Gastrocnemius medialis (tissue), 4 donors: ENCODE data around the gene CAPZB.

Experiments
- POLR2A ChIP-seq, 2 donors: fragments of 450-650 bp; IDR thresholded peaks; one replicate each; pipeline ENCODE4 v1.6.1; 2017; ENCODE audit warnings: antibody characterized with exemption in 2 of 2, mild to moderate bottlenecking in 2 of 2, moderate library complexity in 2 of 2
- TF ChIP-seq, protein P1 (sequence below), 5 experiments: fragments of 450-650 bp in 3 of 5; fragments of 200-600 bp in 2 of 5; sonication (generic) in 2 of 5; IDR thresholded peaks in 4 of 5; conservative IDR thresholded peaks in 1 of 5; 1 replicate in 4 of 5; 2 replicates in 1 of 5; pipeline ENCODE4 v1.5.1; 2016 to 2019; ENCODE audit warnings: antibody characterized with exemption in 5 of 5, mild to moderate bottlenecking in 3 of 5, moderate library complexity in 3 of 5

DNA sequence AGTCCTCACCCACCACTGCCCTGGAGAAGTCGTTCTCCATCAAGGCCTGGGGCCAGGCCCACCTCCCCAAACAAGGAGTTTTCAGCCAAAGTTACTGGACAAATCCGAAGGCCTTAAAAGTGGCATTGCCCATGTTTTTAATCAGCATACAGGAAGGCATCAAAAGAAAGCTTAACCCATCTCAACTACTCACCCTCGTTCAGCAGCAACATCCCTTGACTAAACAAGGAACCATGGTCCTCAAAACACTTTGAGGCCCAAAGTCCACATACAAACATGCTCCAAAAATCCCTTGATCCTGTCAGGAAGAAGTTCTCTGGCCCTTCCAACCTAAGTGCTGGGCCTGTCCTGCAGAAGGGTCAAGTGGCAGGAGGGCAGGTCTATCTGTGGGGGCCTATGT, 1.6 kb downstream of the CAPZB start:
- TF ChIP-seq, protein P1, sequence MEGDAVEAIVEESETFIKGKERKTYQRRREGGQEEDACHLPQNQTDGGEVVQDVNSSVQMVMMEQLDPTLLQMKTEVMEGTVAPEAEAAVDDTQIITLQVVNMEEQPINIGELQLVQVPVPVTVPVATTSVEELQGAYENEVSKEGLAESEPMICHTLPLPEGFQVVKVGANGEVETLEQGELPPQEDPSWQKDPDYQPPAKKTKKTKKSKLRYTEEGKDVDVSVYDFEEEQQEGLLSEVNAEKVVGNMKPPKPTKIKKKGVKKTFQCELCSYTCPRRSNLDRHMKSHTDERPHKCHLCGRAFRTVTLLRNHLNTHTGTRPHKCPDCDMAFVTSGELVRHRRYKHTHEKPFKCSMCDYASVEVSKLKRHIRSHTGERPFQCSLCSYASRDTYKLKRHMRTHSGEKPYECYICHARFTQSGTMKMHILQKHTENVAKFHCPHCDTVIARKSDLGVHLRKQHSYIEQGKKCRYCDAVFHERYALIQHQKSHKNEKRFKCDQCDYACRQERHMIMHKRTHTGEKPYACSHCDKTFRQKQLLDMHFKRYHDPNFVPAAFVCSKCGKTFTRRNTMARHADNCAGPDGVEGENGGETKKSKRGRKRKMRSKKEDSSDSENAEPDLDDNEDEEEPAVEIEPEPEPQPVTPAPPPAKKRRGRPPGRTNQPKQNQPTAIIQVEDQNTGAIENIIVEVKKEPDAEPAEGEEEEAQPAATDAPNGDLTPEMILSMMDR (IDR thresholded peaks at IDR 0.05 in 4 of 5, conservative IDR thresholded peaks at IDR 0.05 in 1 of 5): no peak
- no peak for TF ChIP-seq POLR2A (IDR thresholded peaks at IDR 0.05)
